HEK293 (cell line): Measurements from ENCODE around the gene UBE2G1.

Experiments
- CTCF ChIA-PET: fragments of 350-600 bp; formaldehyde crosslinking; extraction: SDS; loops from one replicate; lab custom pipeline; 2021; ENCODE audit warnings: antibody characterized with exemption; lab: Yijun Ruan, JAX
- POLR2A ChIA-PET: fragments of 300-600 bp; formaldehyde crosslinking; extraction: SDS; loops from one replicate; lab custom pipeline; 2020; ENCODE audit warnings: antibody characterized with exemption, inconsistent platforms; lab: Yijun Ruan, JAX
- H3K27ac ChIP-seq: fragments of 200-500 bp; sonication (Bioruptor generic); 2 replicates; pipeline ENCODE4 v1.5.1; 2014; ENCODE audit warnings: low read depth, low read length, control low read depth, inconsistent platforms; ENCODE audit errors: extremely low read depth
- H3K36me3 ChIP-seq, 2 experiments: fragments of 200-500 bp in 1 of 2; sonication (Bioruptor generic) in 1 of 2; 1 replicate in 1 of 2; 2 replicates in 1 of 2; pipeline ENCODE4 v1.5.1; 2014 to 2017; ENCODE audit warnings: inconsistent platforms in 2 of 2, low read length in 2 of 2; ENCODE audit not compliant: control insufficient read depth in 2 of 2, insufficient read depth in 1 of 2
- H3K4me1 ChIP-seq: fragments of 200-500 bp; sonication (Bioruptor generic); 2 replicates; pipeline ENCODE4 v1.5.1; 2014; ENCODE audit warnings: mild to moderate bottlenecking, low read length, inconsistent platforms; ENCODE audit not compliant: control insufficient read depth, insufficient read depth
- H3K4me3 ChIP-seq: 2 replicates; pipeline ENCODE4 v1.5.1; 2011; ENCODE audit warnings: low read depth, mild to moderate bottlenecking, control low read depth, low read length, moderate library complexity
- H3K9me3 ChIP-seq: fragments of 200-500 bp; sonication (Bioruptor generic); 2 replicates; pipeline ENCODE4 v1.5.1; 2014; ENCODE audit warnings: low read depth, low read length, inconsistent platforms; ENCODE audit not compliant: control insufficient read depth, insufficient read depth
- GLIS2 ChIP-seq: fragments of 450-650 bp; formaldehyde crosslinking; IDR thresholded peaks from 2 replicates; pipeline ENCODE4 v1.5.1; 2016; ENCODE audit warnings: missing biosample characterization, missing genetic modification characterization
- INSM2 ChIP-seq: fragments of 450-650 bp; formaldehyde crosslinking; IDR thresholded peaks from 2 replicates; pipeline ENCODE4 v1.5.1; 2016; ENCODE audit warnings: missing biosample characterization, missing genetic modification characterization
- KLF10 ChIP-seq: fragments of 450-650 bp; IDR thresholded peaks from 2 replicates; pipeline ENCODE4 v1.5.1; 2018; ENCODE audit warnings: missing biosample characterization, mild to moderate bottlenecking, missing genetic modification characterization
- KLF17 ChIP-seq: fragments of 450-650 bp; formaldehyde crosslinking; IDR thresholded peaks from 2 replicates; pipeline ENCODE4 v1.5.1; 2016; ENCODE audit warnings: missing biosample characterization, missing genetic modification characterization
- OSR2 ChIP-seq: fragments of 450-650 bp; formaldehyde crosslinking; IDR thresholded peaks from 2 replicates; pipeline ENCODE4 v1.5.1; 2016; ENCODE audit warnings: missing biosample characterization, missing genetic modification characterization
- PATZ1 ChIP-seq: fragments of 450-650 bp; formaldehyde crosslinking; IDR thresholded peaks from 2 replicates; pipeline ENCODE4 v1.5.1; 2016; ENCODE audit warnings: missing biosample characterization, missing genetic modification characterization
- PRDM10 ChIP-seq: fragments of 450-650 bp; formaldehyde crosslinking; IDR thresholded peaks from 2 replicates; pipeline ENCODE4 v1.5.1; 2016; ENCODE audit warnings: missing biosample characterization, missing genetic modification characterization
- SETDB1 ChIP-seq: IDR thresholded peaks from one replicate; pipeline ENCODE4 v1.6.1; 2017; ENCODE audit warnings: mild to moderate bottlenecking, low read length, moderate library complexity, mixed read lengths; ENCODE audit not compliant: insufficient read length
- SP2 ChIP-seq: fragments of 450-650 bp; formaldehyde crosslinking; IDR thresholded peaks from 2 replicates; pipeline ENCODE4 v1.5.1; 2016; ENCODE audit warnings: missing biosample characterization, missing genetic modification characterization
- SP3 ChIP-seq: fragments of 450-650 bp; formaldehyde crosslinking; IDR thresholded peaks from 2 replicates; pipeline ENCODE4 v1.5.1; 2016; ENCODE audit warnings: missing biosample characterization, missing genetic modification characterization
- TRIM28 ChIP-seq: IDR thresholded peaks from 2 replicates; pipeline ENCODE4 v1.6.1; 2011; ENCODE audit warnings: low read length, control low read depth, borderline replicate concordance
- ZNF133 ChIP-seq: fragments of 450-650 bp; formaldehyde crosslinking; IDR thresholded peaks from 2 replicates; pipeline ENCODE4 v1.5.1; 2016; ENCODE audit warnings: missing biosample characterization, missing genetic modification characterization
- ZNF138 ChIP-seq: fragments of 450-650 bp; formaldehyde crosslinking; IDR thresholded peaks from 2 replicates; pipeline ENCODE4 v1.5.1; 2016; ENCODE audit warnings: missing biosample characterization, missing genetic modification characterization, borderline replicate concordance
- ZNF19 ChIP-seq: fragments of 450-650 bp; formaldehyde crosslinking; IDR thresholded peaks from 2 replicates; pipeline ENCODE4; 2016; ENCODE audit warnings: missing biosample characterization, missing genetic modification characterization, low read depth
- ZNF221 ChIP-seq: fragments of 450-650 bp; formaldehyde crosslinking; IDR thresholded peaks from 2 replicates; pipeline ENCODE4 v1.5.1; 2017; ENCODE audit warnings: missing biosample characterization, missing genetic modification characterization, borderline replicate concordance
- ZNF24 ChIP-seq: fragments of 450-650 bp; formaldehyde crosslinking; IDR thresholded peaks from 2 replicates; pipeline ENCODE4 v1.5.1; 2016; ENCODE audit warnings: missing biosample characterization, missing genetic modification characterization
- ZNF335 ChIP-seq: fragments of 450-650 bp; formaldehyde crosslinking; conservative IDR thresholded peaks from 2 replicates; pipeline ENCODE4 v1.5.1; 2016; ENCODE audit warnings: missing biosample characterization, missing genetic modification characterization
- ZNF404 ChIP-seq: fragments of 450-650 bp; formaldehyde crosslinking; IDR thresholded peaks from 2 replicates; pipeline ENCODE4 v1.5.1; 2017; ENCODE audit warnings: missing biosample characterization, missing genetic modification characterization
- ZNF530 ChIP-seq: fragments of 450-650 bp; formaldehyde crosslinking; IDR thresholded peaks from 2 replicates; pipeline ENCODE4 v1.5.1; 2016; ENCODE audit warnings: low read depth, missing biosample characterization, missing genetic modification characterization
- ZNF555 ChIP-seq: fragments of 450-650 bp; formaldehyde crosslinking; conservative IDR thresholded peaks from 2 replicates; pipeline ENCODE4 v1.5.1; 2017; ENCODE audit warnings: missing biosample characterization, mild to moderate bottlenecking, missing genetic modification characterization, inconsistent platforms
- ZNF558 ChIP-seq: fragments of 450-650 bp; formaldehyde crosslinking; IDR thresholded peaks from 2 replicates; pipeline ENCODE4 v1.5.1; 2016; ENCODE audit warnings: missing biosample characterization, missing genetic modification characterization
- ZNF561 ChIP-seq: fragments of 450-650 bp; IDR thresholded peaks from 2 replicates; pipeline ENCODE4 v1.5.1; 2018; ENCODE audit warnings: missing biosample characterization, missing genetic modification characterization, borderline replicate concordance
- ZNF600 ChIP-seq: fragments of 450-650 bp; formaldehyde crosslinking; IDR thresholded peaks from 2 replicates; pipeline ENCODE4 v1.5.1; 2016; ENCODE audit warnings: missing biosample characterization, missing genetic modification characterization
- ZNF654 ChIP-seq: fragments of 450-650 bp; formaldehyde crosslinking; IDR thresholded peaks from 2 replicates; pipeline ENCODE4 v1.5.1; 2016; ENCODE audit warnings: low read depth, missing biosample characterization, missing genetic modification characterization
- ZNF660 ChIP-seq: fragments of 450-650 bp; IDR thresholded peaks from 2 replicates; pipeline ENCODE4 v1.5.1; 2018; ENCODE audit warnings: missing biosample characterization, mild to moderate bottlenecking, missing genetic modification characterization
- ZNF707 ChIP-seq: fragments of 450-650 bp; formaldehyde crosslinking; IDR thresholded peaks from 2 replicates; pipeline ENCODE4 v1.5.1; 2016; ENCODE audit warnings: missing biosample characterization, missing genetic modification characterization
- ZNF76 ChIP-seq: fragments of 450-650 bp; formaldehyde crosslinking; IDR thresholded peaks from 2 replicates; pipeline ENCODE4; 2016; ENCODE audit warnings: low read depth, missing biosample characterization, missing genetic modification characterization, borderline replicate concordance
- ZSCAN4 ChIP-seq: fragments of 450-650 bp; formaldehyde crosslinking; IDR thresholded peaks from 2 replicates; pipeline ENCODE4 v1.5.1; 2017; ENCODE audit warnings: missing biosample characterization, missing genetic modification characterization

UBE2G1 gene

GRCh38 chr17:4365103-4365627 lies 1.3 kb downstream of the UBE2G1 start:
- Histone ChIP-seq H3K27ac (peak overlapping the region; percentile 98), H3K9me3 (no peaks in the 10 kb centered on the region), H3K4me1 (peaks cover 6% of the 10 kb centered on the region), H3K4me3 (peak overlapping the region; percentile 95), H3K36me3 (peaks cover 0 to 4% of the 10 kb centered on the region in 2 experiments; a peak in 1 of 3 replicates)
- ChIA-PET CTCF (interaction anchor here (0.6 to 1.2 kb wide), 2 partner anchors 47 to 163 kb away, joined by 4 read pairs; no protein-coding TSS in a partner anchor), POLR2A (interaction anchor here (1.0 to 1.3 kb wide), 2 partner anchors 27 to 35 kb away, joined by 3 to 4 read pairs; no protein-coding TSS in a partner anchor)
- TF ChIP-seq ZNF660, result 0 out of 2 replicates have a peak, but pooled peaks have one; percentile 17
- TF ChIP-seq INSM2, result no peak
- TF ChIP-seq SETDB1, result no peak
- no peak for TF ChIP-seq ZNF19 (tag by site-specific recombination)
- peak; percentile 71 for TF ChIP-seq PATZ1
- TF ChIP-seq GLIS2, result peak; percentile 48
- no peak; the same call in 1 of the 2 replicates for TF ChIP-seq ZNF654
- TF ChIP-seq OSR2 (tag by site-specific recombination), result peak; percentile 95
- TF ChIP-seq PRDM10 (tag by site-specific recombination), result peak; percentile 50; the same call in 1 of the 2 replicates
- TF ChIP-seq ZNF335 (tag by site-specific recombination), result peak; percentile 22; the same call in 1 of the 2 replicates
- TF ChIP-seq ZNF561 (tag by site-specific recombination), result peak; percentile 97
- TF ChIP-seq ZNF138 (tag by site-specific recombination), result no peak
- TF ChIP-seq ZNF558 (tag by site-specific recombination), result no peak
- TF ChIP-seq KLF17 (tag by site-specific recombination), result no peak
- TF ChIP-seq ZNF404 (tag by site-specific recombination), result 0 out of 2 replicates have a peak, but pooled peaks have one; percentile 27
- no peak for TF ChIP-seq ZNF133 (tag by site-specific recombination)
- TF ChIP-seq ZNF600, result 0 out of 2 replicates have a peak, but pooled peaks have one; percentile 18
- TF ChIP-seq SP3 (tag by site-specific recombination), result peak; percentile 9; the same call in 1 of the 2 replicates
- peak; percentile 17; the same call in 1 of the 2 replicates for TF ChIP-seq TRIM28
- TF ChIP-seq ZSCAN4 (tag by site-specific recombination), result no peak
- TF ChIP-seq ZNF707 (tag by site-specific recombination), result no peak
- peak; percentile 62 for TF ChIP-seq SP2 (tag by site-specific recombination)
- TF ChIP-seq ZNF24 (tag by site-specific recombination), result 0 out of 2 replicates have a peak, but pooled peaks have one; percentile 24
- no peak; the same call in 1 of the 2 replicates for TF ChIP-seq KLF10 (tag by site-specific recombination)
- TF ChIP-seq ZNF555 (tag by site-specific recombination), result no peak
- no peak for TF ChIP-seq ZNF530 (tag by site-specific recombination)
- no peak; the same call in 1 of the 2 replicates for TF ChIP-seq ZNF76 (tag by site-specific recombination)
- TF ChIP-seq ZNF221 (tag by site-specific recombination), result no peak
